NCI-H748 treated with DMSO at 0.1 percent for 48 hours (cell line): ENCODE results near the gene URGCP.

Experiments
- DNase-seq: peaks from one replicate; lab custom pipeline; 2025; lab: John Stamatoyannopoulos, UW

The URGCP gene, protein sequence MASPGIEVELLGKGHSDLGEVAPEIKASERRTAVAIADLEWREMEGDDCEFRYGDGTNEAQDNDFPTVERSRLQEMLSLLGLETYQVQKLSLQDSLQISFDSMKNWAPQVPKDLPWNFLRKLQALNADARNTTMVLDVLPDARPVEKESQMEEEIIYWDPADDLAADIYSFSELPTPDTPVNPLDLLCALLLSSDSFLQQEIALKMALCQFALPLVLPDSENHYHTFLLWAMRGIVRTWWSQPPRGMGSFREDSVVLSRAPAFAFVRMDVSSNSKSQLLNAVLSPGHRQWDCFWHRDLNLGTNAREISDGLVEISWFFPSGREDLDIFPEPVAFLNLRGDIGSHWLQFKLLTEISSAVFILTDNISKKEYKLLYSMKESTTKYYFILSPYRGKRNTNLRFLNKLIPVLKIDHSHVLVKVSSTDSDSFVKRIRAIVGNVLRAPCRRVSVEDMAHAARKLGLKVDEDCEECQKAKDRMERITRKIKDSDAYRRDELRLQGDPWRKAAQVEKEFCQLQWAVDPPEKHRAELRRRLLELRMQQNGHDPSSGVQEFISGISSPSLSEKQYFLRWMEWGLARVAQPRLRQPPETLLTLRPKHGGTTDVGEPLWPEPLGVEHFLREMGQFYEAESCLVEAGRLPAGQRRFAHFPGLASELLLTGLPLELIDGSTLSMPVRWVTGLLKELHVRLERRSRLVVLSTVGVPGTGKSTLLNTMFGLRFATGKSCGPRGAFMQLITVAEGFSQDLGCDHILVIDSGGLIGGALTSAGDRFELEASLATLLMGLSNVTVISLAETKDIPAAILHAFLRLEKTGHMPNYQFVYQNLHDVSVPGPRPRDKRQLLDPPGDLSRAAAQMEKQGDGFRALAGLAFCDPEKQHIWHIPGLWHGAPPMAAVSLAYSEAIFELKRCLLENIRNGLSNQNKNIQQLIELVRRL

GRCh38 chr7:43906331-43907010 lies at the start of gene URGCP:
Gene URGCP, minus strand, starts transcription at chr7:43906596. Its CDS starts 21 bp downstream, at chr7:43906575.
- DNase-seq = peak; percentile 2

DNA sequence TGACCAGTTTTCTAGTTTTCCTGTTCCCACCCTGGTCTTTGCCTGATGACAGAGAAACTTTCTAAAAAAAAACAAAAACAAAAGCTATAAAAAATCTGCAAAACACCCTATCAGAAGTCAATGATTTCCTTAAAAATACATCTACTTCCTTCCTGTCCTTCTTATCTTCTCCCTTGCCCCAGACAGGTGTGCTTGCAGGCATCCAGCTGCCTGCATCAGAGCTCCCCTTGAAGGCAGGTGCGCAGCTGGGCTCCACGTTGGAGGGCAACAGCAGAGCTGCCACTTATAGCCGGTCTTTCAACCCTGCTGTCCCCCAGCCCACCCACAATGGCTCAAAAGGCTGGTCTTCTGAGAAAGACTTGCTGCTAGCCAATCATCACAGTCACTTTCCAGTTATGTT lies 49.6 kb upstream of the URGCP start:
- DNase-seq = no peak

- no peak for DNase-seq
Measured at GRCh38 chr7:43954524-43955228, 48.3 kb upstream of the URGCP start.

DNA sequence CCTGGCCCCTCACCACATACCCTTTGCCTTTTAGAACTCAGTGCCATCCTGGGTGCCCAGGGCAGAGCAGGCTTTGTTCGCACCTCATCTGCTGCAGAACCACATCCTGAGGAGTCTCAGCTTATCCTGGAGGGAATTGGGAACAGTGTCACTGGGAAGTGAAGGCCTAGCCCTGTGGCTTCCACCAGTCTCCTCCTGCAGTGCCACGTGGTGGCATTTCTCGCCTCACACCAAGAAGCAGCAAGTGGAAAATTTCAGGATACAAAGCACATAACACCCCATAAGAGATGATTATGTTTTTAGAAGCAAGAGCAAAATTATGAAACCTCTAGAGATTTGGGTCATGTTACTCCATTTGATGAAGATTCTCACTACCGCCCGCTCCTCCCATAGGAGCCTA lies 46.7 kb upstream of the URGCP start:
- no peak for DNase-seq

DNA sequence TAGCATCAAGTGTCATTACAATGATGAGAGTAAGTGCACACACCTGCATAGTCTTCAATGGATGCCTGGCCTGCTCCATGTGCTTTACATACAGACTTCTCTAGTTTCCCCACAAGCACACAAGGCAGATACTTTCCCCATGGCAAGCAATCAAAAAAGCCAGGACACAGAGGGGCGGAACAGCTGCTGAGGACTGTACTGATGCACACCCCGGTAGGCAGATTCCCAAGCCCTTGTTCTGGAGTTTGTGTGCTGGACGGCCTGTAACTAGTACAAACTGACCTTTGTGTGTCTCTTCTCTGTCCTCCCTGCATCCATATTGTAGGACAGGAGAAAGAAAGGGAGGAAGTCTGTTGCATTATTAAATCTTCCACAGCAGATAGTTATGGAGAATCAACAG lies 45.6 kb upstream of the URGCP start:
- no peak for DNase-seq

DNA sequence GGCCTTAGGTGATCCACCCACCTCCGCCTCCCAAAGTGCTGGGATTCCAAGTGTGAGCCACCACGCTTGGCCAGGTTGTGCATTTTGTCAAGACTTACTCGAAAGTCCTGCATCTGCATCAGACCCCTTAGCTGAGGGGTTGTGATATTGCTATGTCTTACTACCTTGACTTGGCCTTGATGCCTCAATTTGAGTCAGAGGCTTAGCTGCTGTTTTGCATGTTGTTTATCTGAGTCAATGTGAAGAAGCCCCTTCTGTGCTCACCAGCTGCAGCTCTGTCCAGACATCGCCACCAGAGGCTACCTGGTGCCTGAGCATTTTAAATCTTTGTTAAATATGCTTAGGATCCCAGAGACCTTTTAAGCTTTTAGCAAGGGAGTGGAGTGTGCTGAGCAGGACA lies 37.9 kb upstream of the URGCP start:
- no peak for DNase-seq

GRCh38 chr7:43943417-43944187 lies 37.2 kb upstream of the URGCP start:
- no peak for DNase-seq

GRCh38 chr7:43942997-43943396 lies 36.6 kb upstream of the URGCP start:
- no peak for DNase-seq

DNA sequence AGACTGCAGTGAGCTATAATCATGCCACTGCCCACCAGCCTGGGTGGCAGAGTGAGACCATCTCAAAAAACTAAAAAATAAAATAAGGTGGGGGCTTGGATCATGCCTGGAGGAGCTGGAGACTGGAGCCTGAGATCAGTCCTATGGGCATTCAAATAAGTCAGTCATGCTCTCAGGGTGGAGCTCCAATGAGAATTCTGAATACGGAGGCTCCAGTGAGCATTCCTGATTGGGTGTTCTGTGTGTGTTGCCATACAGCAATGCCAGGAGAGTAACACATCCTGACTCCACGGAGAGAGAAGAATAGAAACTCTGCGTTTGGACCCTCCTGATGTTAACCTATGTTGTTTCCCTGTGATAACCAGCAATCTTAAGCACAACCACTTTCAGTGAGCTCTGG lies 35.9 kb upstream of the URGCP start:
- DNase-seq = no peak

GRCh38 chr7:43938892-43939482 lies 32.6 kb upstream of the URGCP start:
- no peak for DNase-seq

GRCh38 chr7:43937444-43937843 lies 31.0 kb upstream of the URGCP start:
- DNase-seq = no peak

DNA sequence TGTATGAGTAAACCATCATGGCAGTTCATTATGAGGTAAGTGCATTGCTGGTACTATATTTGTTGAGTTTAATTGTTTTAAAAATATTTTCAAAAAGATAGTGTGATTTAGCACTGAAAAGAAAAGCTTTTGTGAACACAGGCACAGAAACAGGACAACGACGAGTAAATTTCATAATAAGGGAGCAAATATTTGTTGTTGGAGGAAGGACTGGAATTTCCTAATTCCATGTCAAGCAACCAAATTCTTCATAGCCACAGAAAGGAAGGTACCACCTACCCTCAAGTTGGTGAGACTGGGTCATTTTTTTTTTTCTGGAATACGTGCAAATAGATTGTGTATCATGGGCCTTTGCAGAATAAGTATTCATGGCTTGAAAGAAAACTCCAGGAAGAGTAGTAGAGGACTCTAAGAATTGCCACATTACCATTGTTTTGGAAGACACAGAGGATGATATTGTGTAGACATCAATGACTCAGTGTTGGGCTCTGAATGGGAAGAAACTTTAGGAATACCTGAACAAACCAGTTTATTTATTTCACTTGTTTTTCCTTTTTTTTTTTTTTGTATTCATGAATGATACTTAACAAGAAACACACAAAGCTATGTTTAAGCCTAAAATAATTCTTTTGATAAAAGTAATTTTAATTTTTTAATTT lies 27.6 kb upstream of the URGCP start:
- DNase-seq = no peak

- no peak for DNase-seq
Measured at GRCh38 chr7:43931346-43931745, 24.9 kb upstream of the URGCP start.

GRCh38 chr7:43929529-43930457 lies 23.4 kb upstream of the URGCP start:
- no peak for DNase-seq

- DNase-seq = no peak
Measured at GRCh38 chr7:43927810-43928209, 21.4 kb upstream of the URGCP start.

GRCh38 chr7:43926798-43927123 lies 20.4 kb upstream of the URGCP start:
- DNase-seq = no peak

GRCh38 chr7:43925984-43926797 lies 19.8 kb upstream of the URGCP start, which contains the start of gene UBE2D4:
Gene UBE2D4, plus strand, starts transcription at chr7:43926436. Its CDS starts 97 bp downstream, at chr7:43926533.
- DNase-seq = peak; percentile 78

GRCh38 chr7:43922726-43923125 lies 16.3 kb upstream of the URGCP start:
- no peak for DNase-seq
